ENCODE results near the gene MAPK14.

DNA sequence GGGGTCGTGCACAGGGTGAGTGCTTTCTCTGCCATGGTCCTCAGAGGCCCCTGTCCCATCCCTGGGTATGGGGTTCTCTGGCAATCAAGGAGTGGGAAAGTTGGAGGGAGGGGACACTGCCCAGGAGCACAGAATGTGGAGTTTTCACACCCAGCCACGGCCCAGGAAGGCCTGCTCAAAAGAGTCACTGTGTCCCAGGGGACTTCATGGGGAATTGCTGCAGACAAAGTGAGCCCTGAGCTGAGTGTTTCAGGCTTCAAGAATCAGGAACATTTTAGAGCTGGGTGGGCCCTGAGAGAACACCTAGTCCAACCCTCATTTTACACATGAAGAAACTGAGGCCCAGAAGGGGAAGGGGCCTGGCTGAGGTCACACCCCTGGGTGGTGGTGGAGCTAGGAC lies 108.4 kb downstream of the MAPK14 start:
- TF ChIP-seq, protein P1, sequence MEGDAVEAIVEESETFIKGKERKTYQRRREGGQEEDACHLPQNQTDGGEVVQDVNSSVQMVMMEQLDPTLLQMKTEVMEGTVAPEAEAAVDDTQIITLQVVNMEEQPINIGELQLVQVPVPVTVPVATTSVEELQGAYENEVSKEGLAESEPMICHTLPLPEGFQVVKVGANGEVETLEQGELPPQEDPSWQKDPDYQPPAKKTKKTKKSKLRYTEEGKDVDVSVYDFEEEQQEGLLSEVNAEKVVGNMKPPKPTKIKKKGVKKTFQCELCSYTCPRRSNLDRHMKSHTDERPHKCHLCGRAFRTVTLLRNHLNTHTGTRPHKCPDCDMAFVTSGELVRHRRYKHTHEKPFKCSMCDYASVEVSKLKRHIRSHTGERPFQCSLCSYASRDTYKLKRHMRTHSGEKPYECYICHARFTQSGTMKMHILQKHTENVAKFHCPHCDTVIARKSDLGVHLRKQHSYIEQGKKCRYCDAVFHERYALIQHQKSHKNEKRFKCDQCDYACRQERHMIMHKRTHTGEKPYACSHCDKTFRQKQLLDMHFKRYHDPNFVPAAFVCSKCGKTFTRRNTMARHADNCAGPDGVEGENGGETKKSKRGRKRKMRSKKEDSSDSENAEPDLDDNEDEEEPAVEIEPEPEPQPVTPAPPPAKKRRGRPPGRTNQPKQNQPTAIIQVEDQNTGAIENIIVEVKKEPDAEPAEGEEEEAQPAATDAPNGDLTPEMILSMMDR (IDR thresholded peaks at IDR 0.05; ENCODE audit: low read length), result no peak
- TF ChIP-seq EZH2 (optimal IDR thresholded peaks at IDR 0.05; ENCODE audit: low read depth, low read length) (no peak), EZH2phosphoT487 (IDR thresholded peaks at IDR 0.05; ENCODE audit: low read length) (no peak)

Data from MM.1S (cell line).